OCI-LY3 (cell line): ENCODE measurements around the gene FFAR1.

Experiments used
- H2AFZ ChIP-seq: fragments of 200-600, 300-600 bp; shearing (Covaris generic); 2 replicates; pipeline ENCODE4 v1.6.0; 2014; ENCODE audit warnings: antibody characterized with exemption, low read depth, low read length
- H3K27ac ChIP-seq: fragments of 200-600, 300-600 bp; sonication (generic); 2 replicates; pipeline ENCODE4 v1.5.1; 2014; ENCODE audit warnings: mild to moderate bottlenecking, low read length, moderate library complexity, mixed read lengths
- H3K27me3 ChIP-seq: fragments of 200-600, 300-600 bp; sonication (generic); 2 replicates; pipeline ENCODE4 v1.6.1; 2014; ENCODE audit warnings: low read depth, low read length, mixed read lengths
- H3K36me3 ChIP-seq: fragments of 200-600, 300-600 bp; sonication (generic); replicated peaks from 2 replicates; pipeline ENCODE3; 2014; ENCODE audit warnings: low read depth, low read length, mixed read lengths
- H3K4me1 ChIP-seq: fragments of 300-600, 200-600 bp; sonication (generic); 2 replicates; pipeline ENCODE4 v1.6.1; 2014; ENCODE audit warnings: low read length, mixed read lengths
- H3K4me2 ChIP-seq: fragments of 200-600, 300-600 bp; sonication (generic); 2 replicates; pipeline ENCODE4 v1.6.1; 2014; ENCODE audit warnings: low read length, mixed read lengths
- H3K4me3 ChIP-seq: fragments of 300-600, 200-600 bp; sonication (generic); 2 replicates; pipeline ENCODE4 v1.5.1; 2014; ENCODE audit warnings: antibody characterized with exemption, mild to moderate bottlenecking, low read length, moderate library complexity
- H3K79me2 ChIP-seq: fragments of 300-600, 200-600 bp; shearing (Covaris generic); 2 replicates; pipeline ENCODE4 v1.6.1; 2014; ENCODE audit warnings: mild to moderate bottlenecking, low read length, mixed read lengths
- H3K9ac ChIP-seq: fragments of 300-600, 200-600 bp; shearing (Covaris generic); 2 replicates; pipeline ENCODE4 v1.6.0; 2014; ENCODE audit warnings: mild to moderate bottlenecking, low read length, moderate library complexity
- H3K9me3 ChIP-seq: fragments of 200-600, 300-600 bp; shearing (Covaris generic); 2 replicates; pipeline ENCODE4 v1.6.1; 2014; ENCODE audit warnings: low read length, mixed read lengths; ENCODE audit not compliant: insufficient read depth
- H4K20me1 ChIP-seq: fragments of 200-600, 300-600 bp; sonication (generic); 2 replicates; pipeline ENCODE4 v1.6.1; 2016; ENCODE audit warnings: low read length, mixed read lengths; ENCODE audit not compliant: insufficient read depth
- CTCF ChIP-seq: fragments of 200-600, 300-600 bp; sonication (generic); IDR thresholded peaks from 2 replicates; pipeline ENCODE4 v1.5.1; 2014; ENCODE audit warnings: antibody characterized with exemption, low read length, low read depth
- EZH2phosphoT487 ChIP-seq: fragments of 200-600 bp; shearing (Covaris generic); IDR thresholded peaks from 2 replicates; pipeline ENCODE4 v1.6.1; 2018; ENCODE audit warnings: antibody characterized with exemption, mixed run types, low read depth

Gene FFAR1

GRCh38 chr19:35304036-35304435, 43.7 kb upstream of the FFAR1 start:
- H2AFZ ChIP-seq = no peak overlapping the region
- no peak overlapping the region for H3K4me3 ChIP-seq
- no peaks in the 10 kb centered on the region for H3K36me3 ChIP-seq
- no peaks in the 10 kb centered on the region for H4K20me1 ChIP-seq
- H3K27me3 ChIP-seq = no peaks in the 10 kb centered on the region
- no peaks in the 10 kb centered on the region for H3K4me1 ChIP-seq
- no peaks in the 10 kb centered on the region for H3K9me3 ChIP-seq
- H3K27ac ChIP-seq = no peak overlapping the region
- H3K9ac ChIP-seq = no peak overlapping the region
- no peak overlapping the region for H3K4me2 ChIP-seq
- no peaks in the 10 kb centered on the region for H3K79me2 ChIP-seq
- no peak for TF ChIP-seq EZH2phosphoT487

- Histone ChIP-seq H3K9ac (no peak overlapping the region), H3K4me1 (no peaks in the 10 kb centered on the region), H3K4me2 (no peak overlapping the region), H3K27me3 (no peaks in the 10 kb centered on the region), H3K4me3 (no peak overlapping the region), H3K9me3 (no peaks in the 10 kb centered on the region), H3K36me3 (no peaks in the 10 kb centered on the region), H2AFZ (no peak overlapping the region), H4K20me1 (no peaks in the 10 kb centered on the region), H3K79me2 (no peaks in the 10 kb centered on the region), H3K27ac (no peak overlapping the region)
- TF ChIP-seq CTCF = no peak
- no peak for TF ChIP-seq EZH2phosphoT487
Observed at GRCh38 chr19:35305181-35305580, 42.5 kb upstream of the FFAR1 start.

- H3K4me1 ChIP-seq = no peaks in the 10 kb centered on the region
- no peak overlapping the region for H3K4me2 ChIP-seq
- no peak overlapping the region for H3K4me3 ChIP-seq
- H3K9me3 ChIP-seq = no peaks in the 10 kb centered on the region
- no peaks in the 10 kb centered on the region for H3K27me3 ChIP-seq
- no peaks in the 10 kb centered on the region for H3K79me2 ChIP-seq
- no peak overlapping the region for H2AFZ ChIP-seq
- H3K9ac ChIP-seq = no peak overlapping the region
- peak; percentile 59 for TF ChIP-seq CTCF
- no peak for TF ChIP-seq EZH2phosphoT487
- H3K27ac ChIP-seq = no peak overlapping the region
- H4K20me1 ChIP-seq = no peaks in the 10 kb centered on the region
- H3K36me3 ChIP-seq = no peaks in the 10 kb centered on the region
Observed at GRCh38 chr19:35306473-35307246, 41.0 kb upstream of the FFAR1 start.

- Histone ChIP-seq H3K79me2 (no peaks in the 10 kb centered on the region), H4K20me1 (no peaks in the 10 kb centered on the region), H3K4me1 (peaks cover 8% of the 10 kb centered on the region), H3K9me3 (no peaks in the 10 kb centered on the region), H3K27ac (no peak overlapping the region), H3K36me3 (no peaks in the 10 kb centered on the region), H3K9ac (no peak overlapping the region), H3K4me2 (no peak overlapping the region), H3K27me3 (no peaks in the 10 kb centered on the region), H3K4me3 (no peak overlapping the region), H2AFZ (no peak overlapping the region)
- no peak for TF ChIP-seq CTCF
- no peak for TF ChIP-seq EZH2phosphoT487
Observed at GRCh38 chr19:35307931-35308330, 39.8 kb upstream of the FFAR1 start.
